H1 (cell line): ENCODE results near the gene MOK. TPM values are rescaled to one million over a fixed set of nuclear protein-coding genes. Genes with fewer than 3 reads are reported as not detected.

Experiments used
- CHD1 ChIP-seq: IDR thresholded peaks from 2 replicates; pipeline ENCODE4 v1.6.1; 2012; ENCODE audit warnings: low read depth, low read length, improper control_type of control experiment
- EZH2 ChIP-seq: fragments of 200-600 bp; sonication (generic); IDR thresholded peaks from 2 replicates; pipeline ENCODE4 v1.7.1; 2012; ENCODE audit warnings: low read depth, mild to moderate bottlenecking, moderate library complexity, low read length, inconsistent platforms; ENCODE audit not compliant: severe bottlenecking
- JUND ChIP-seq: IDR thresholded peaks from 2 replicates; pipeline ENCODE4 v1.6.1; 2011; ENCODE audit warnings: mild to moderate bottlenecking, improper control_type of control experiment, low read length
- KDM1A ChIP-seq: fragments of 200-600, 300-600 bp; sonication (generic); IDR thresholded peaks from 2 replicates; pipeline ENCODE4 v1.7.1; 2016; ENCODE audit warnings: mild to moderate bottlenecking, low read length, borderline replicate concordance
- KDM4A ChIP-seq: IDR thresholded peaks from one replicate; pipeline ENCODE4 v1.7.1; 2012; ENCODE audit warnings: low read depth, mild to moderate bottlenecking, moderate library complexity, low read length, inconsistent platforms; ENCODE audit not compliant: severe bottlenecking
- SP2 ChIP-seq: IDR thresholded peaks from 2 replicates; pipeline ENCODE4 v1.6.1; 2012; ENCODE audit warnings: mild to moderate bottlenecking, low read length, inconsistent platforms
- TAF1 ChIP-seq: IDR thresholded peaks from 2 replicates; pipeline ENCODE4 v1.6.1; 2011; ENCODE audit warnings: mild to moderate bottlenecking, low read depth, low read length
- polyA plus RNA-seq, 7 experiments: library from polyadenylated mRNA; depleted of rRNA in 3 of 7; stranded (reverse) in 5 of 7; unstranded in 2 of 7; fragments of >200 nt in 5 of 7; fragments of 200-250 nt in 2 of 7; gene quantifications; 1 replicate in 5 of 7; 2 replicates in 1 of 7; 4 replicates in 1 of 7; pipeline versions ENCODE4 v1.2.1 to v1.2.3, GENCODE V29; 2011 to 2013; ENCODE audit warnings: missing spikeins in 2 of 7, mixed read lengths in 2 of 7
- total RNA-seq: library from RNA; stranded (reverse); fragmentation: NEBNext Ultra II Directional; extraction: Animal tissue kit (Norgen Biotek cat#: 25700); gene quantifications from 2 replicates; pipeline ENCODE4 v1.2.1, GENCODE V29; 2021

Gene MOK
- total and polyA plus RNA-seq, 2 of the 8 experiments (the other 6 are each of a cell fraction or from before 2014, with no cell fraction given) = 2.1 to 2.5 TPM

GRCh38 chr14:102213470-102213869 lies 91.5 kb downstream of the MOK start (continued):
- TF ChIP-seq KDM1A = no peak
- no peak for TF ChIP-seq SP2
- TF ChIP-seq TAF1 = no peak
- TF ChIP-seq JUND = no peak
- no peak for TF ChIP-seq EZH2
- TF ChIP-seq KDM4A = no peak
- TF ChIP-seq CHD1 = no peak
- TF ChIP-seq, all 59 proteins: peak for 0
